ENCODE results near the gene TMEM39B. TPM values are rescaled to one million over a fixed set of nuclear protein-coding genes. Genes with fewer than 3 reads are reported as not detected.

Gene TMEM39B
- polyA plus RNA-seq, 1 donor from 2014 or later = 18.1 TPM

DNA sequence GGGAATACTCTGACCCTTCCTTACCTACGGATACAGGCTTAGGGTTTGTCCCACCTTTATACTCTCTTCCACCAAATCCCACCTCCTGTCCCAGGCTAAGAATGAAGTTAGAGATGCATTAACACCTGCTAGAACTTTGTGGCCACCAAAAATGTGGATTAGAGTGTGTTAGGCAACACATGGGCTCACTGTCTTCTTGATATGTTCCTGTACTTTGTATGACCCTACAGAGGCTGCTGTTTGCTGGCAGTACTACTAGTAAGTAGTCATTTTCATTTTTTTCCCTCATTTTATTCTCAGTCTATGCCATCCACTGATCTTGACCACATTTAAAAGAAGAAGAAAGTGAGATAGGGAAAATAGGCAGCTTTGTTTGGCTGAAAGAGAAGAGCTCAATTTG is 21.0 kb upstream of the TMEM39B start:
- no peaks in the 10 kb centered on the region for H3K9me2 ChIP-seq (ENCODE audit: insufficient read depth, low read length)
- H2AFZ ChIP-seq (ENCODE audit: low read depth, low read length) = no peak overlapping the region
- H3K9ac ChIP-seq (ENCODE audit: low read length) = no peak overlapping the region
- H3K4me3 ChIP-seq (ENCODE audit: low read length) = no peak overlapping the region
- no peaks in the 10 kb centered on the region for H3K9me3 ChIP-seq (ENCODE audit: low read length)
- no peak overlapping the region for H3K4me2 ChIP-seq (ENCODE audit: low read length)
- peaks cover 14% of the 10 kb centered on the region for H3K36me3 ChIP-seq (ENCODE audit: insufficient read depth, low read length)
- no peaks in the 10 kb centered on the region for H3K27me3 ChIP-seq (ENCODE audit: insufficient read depth, low read depth, low read length)
- TF ChIP-seq EZH2 (IDR thresholded peaks at IDR 0.05; ENCODE audit: borderline replicate concordance, insufficient read depth, low read length, poor library complexity, severe bottlenecking) = no peak
- TF ChIP-seq MXI1 (conservative IDR thresholded peaks at IDR 0.05; ENCODE audit: poor library complexity, severe bottlenecking) = no peak
- no peak for TF ChIP-seq POLR2AphosphoS5 (IDR thresholded peaks at IDR 0.05)
- TF ChIP-seq SMC3 (conservative IDR thresholded peaks at IDR 0.05; ENCODE audit: poor library complexity) = no peak
- TF ChIP-seq, protein P1, sequence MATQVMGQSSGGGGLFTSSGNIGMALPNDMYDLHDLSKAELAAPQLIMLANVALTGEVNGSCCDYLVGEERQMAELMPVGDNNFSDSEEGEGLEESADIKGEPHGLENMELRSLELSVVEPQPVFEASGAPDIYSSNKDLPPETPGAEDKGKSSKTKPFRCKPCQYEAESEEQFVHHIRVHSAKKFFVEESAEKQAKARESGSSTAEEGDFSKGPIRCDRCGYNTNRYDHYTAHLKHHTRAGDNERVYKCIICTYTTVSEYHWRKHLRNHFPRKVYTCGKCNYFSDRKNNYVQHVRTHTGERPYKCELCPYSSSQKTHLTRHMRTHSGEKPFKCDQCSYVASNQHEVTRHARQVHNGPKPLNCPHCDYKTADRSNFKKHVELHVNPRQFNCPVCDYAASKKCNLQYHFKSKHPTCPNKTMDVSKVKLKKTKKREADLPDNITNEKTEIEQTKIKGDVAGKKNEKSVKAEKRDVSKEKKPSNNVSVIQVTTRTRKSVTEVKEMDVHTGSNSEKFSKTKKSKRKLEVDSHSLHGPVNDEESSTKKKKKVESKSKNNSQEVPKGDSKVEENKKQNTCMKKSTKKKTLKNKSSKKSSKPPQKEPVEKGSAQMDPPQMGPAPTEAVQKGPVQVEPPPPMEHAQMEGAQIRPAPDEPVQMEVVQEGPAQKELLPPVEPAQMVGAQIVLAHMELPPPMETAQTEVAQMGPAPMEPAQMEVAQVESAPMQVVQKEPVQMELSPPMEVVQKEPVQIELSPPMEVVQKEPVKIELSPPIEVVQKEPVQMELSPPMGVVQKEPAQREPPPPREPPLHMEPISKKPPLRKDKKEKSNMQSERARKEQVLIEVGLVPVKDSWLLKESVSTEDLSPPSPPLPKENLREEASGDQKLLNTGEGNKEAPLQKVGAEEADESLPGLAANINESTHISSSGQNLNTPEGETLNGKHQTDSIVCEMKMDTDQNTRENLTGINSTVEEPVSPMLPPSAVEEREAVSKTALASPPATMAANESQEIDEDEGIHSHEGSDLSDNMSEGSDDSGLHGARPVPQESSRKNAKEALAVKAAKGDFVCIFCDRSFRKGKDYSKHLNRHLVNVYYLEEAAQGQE (IDR thresholded peaks at IDR 0.05; ENCODE audit: borderline replicate concordance) = no peak
- no peak for TF ChIP-seq EP300 (conservative IDR thresholded peaks at IDR 0.05; ENCODE audit: poor library complexity, severe bottlenecking)
- TF ChIP-seq RAD21 (conservative IDR thresholded peaks at IDR 0.05) = no peak
- H3F3A ChIP-seq (ENCODE audit: insufficient read depth, low read length, poor library complexity, severe bottlenecking) = no peaks in the 10 kb centered on the region
- H4K20me1 ChIP-seq (ENCODE audit: insufficient read depth) = no peaks in the 10 kb centered on the region
- H3K27ac ChIP-seq (ENCODE audit: low read length) = no peak overlapping the region
- peaks cover 2% of the 10 kb centered on the region for H3K79me2 ChIP-seq (replicated peaks; ENCODE audit: insufficient read depth, low read length)

GRCh38 chr1:32052887-32053286 is 19.9 kb upstream of the TMEM39B start:
- Histone ChIP-seq H3F3A (ENCODE audit: insufficient read depth, low read length, poor library complexity, severe bottlenecking) (no peaks in the 10 kb centered on the region), H3K27ac (ENCODE audit: low read length) (no peak overlapping the region), H3K36me3 (ENCODE audit: insufficient read depth, low read length) (peaks cover 11% of the 10 kb centered on the region), H3K9me2 (ENCODE audit: insufficient read depth, low read length) (no peaks in the 10 kb centered on the region), H3K9ac (ENCODE audit: low read length) (no peak overlapping the region), H3K27me3 (ENCODE audit: insufficient read depth, low read depth, low read length) (no peaks in the 10 kb centered on the region), H2AFZ (ENCODE audit: low read depth, low read length) (no peak overlapping the region), H3K4me2 (ENCODE audit: low read length) (no peak overlapping the region), H3K4me3 (ENCODE audit: low read length) (no peak overlapping the region), H3K9me3 (ENCODE audit: low read length) (no peaks in the 10 kb centered on the region), H3K79me2 (replicated peaks; ENCODE audit: insufficient read depth, low read length) (peaks cover 2% of the 10 kb centered on the region), H4K20me1 (ENCODE audit: insufficient read depth) (no peaks in the 10 kb centered on the region)
- no peak for TF ChIP-seq SMC3 (conservative IDR thresholded peaks at IDR 0.05; ENCODE audit: poor library complexity)
- no peak for TF ChIP-seq EZH2 (IDR thresholded peaks at IDR 0.05; ENCODE audit: borderline replicate concordance, insufficient read depth, low read length, poor library complexity, severe bottlenecking)
- no peak for TF ChIP-seq RAD21 (conservative IDR thresholded peaks at IDR 0.05)

DNA sequence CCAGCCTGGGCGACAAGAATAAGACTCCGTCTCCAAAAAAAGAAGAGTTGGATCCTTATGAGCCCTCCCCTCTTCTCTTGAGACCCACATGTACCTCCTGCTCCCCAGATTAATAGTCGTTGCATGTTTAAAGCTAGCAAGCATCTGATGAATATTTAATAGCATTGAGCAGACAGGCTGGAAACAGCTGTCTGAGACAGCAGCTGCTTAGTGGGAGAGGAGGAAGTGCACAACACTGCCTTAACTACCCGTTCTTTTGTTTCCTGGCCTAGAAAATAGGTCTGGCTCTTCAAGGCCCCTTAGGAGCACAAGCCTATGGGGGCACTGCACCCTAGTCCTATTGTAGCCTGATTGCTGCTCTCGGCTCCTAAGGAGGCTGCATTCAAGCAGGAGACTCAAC is 17.3 kb upstream of the TMEM39B start:
- Histone ChIP-seq H3K27me3 (ENCODE audit: insufficient read depth, low read depth, low read length) (no peaks in the 10 kb centered on the region), H3K9me3 (ENCODE audit: low read length) (no peaks in the 10 kb centered on the region), H3K9ac (ENCODE audit: low read length) (no peak overlapping the region), H4K20me1 (ENCODE audit: insufficient read depth) (no peaks in the 10 kb centered on the region), H3K27ac (ENCODE audit: low read length) (no peak overlapping the region), H3K36me3 (ENCODE audit: insufficient read depth, low read length) (peaks cover 14% of the 10 kb centered on the region), H3K4me3 (ENCODE audit: low read length) (no peak overlapping the region), H3K4me2 (ENCODE audit: low read length) (no peak overlapping the region), H3K79me2 (replicated peaks; ENCODE audit: insufficient read depth, low read length) (peaks cover 2% of the 10 kb centered on the region), H3K9me2 (ENCODE audit: insufficient read depth, low read length) (no peaks in the 10 kb centered on the region), H2AFZ (ENCODE audit: low read depth, low read length) (no peak overlapping the region), H3F3A (ENCODE audit: insufficient read depth, low read length, poor library complexity, severe bottlenecking) (no peaks in the 10 kb centered on the region)
- no peak for TF ChIP-seq MXI1 (conservative IDR thresholded peaks at IDR 0.05; ENCODE audit: poor library complexity, severe bottlenecking)
- no peak for TF ChIP-seq EZH2 (IDR thresholded peaks at IDR 0.05; ENCODE audit: borderline replicate concordance, insufficient read depth, low read length, poor library complexity, severe bottlenecking)
